IMR-90 (cell line): ENCODE results near the gene RYR3. TPM values are rescaled to one million over a fixed set of nuclear protein-coding genes. Genes with fewer than 3 reads are reported as not detected.

Experiments used
- ATAC-seq: fragments of 200-7000 bp; cut with Tn5 transposase; 2 replicates; pipeline ENCODE4 v1.9.1; 2020; ENCODE audit warnings: low read depth, mild to moderate bottlenecking, moderate library complexity
- BruUV-seq: library from RNA; stranded (reverse); fragments of 400-500 nt; replicated peaks from 2 replicates; lab custom pipeline; 2021; lab: Mats Ljungman, UMichigan
- CTCF ChIA-PET: fragments of 300-600 bp; formaldehyde crosslinking; extraction: SDS; loops from one replicate; lab custom pipeline; 2021; ENCODE audit warnings: antibody characterized with exemption; lab: Yijun Ruan, JAX
- POLR2A ChIA-PET: fragments of 300-600 bp; sonication (Branson Sonifier 250); formaldehyde crosslinking; loops from one replicate; lab custom pipeline; 2022; ENCODE audit warnings: antibody characterized with exemption; ENCODE audit not compliant: unreplicated experiment; lab: Charles Lee
- DNase-seq: peaks from one replicate; pipeline ENCODE4 v3.0.0; 2013
- H2AFZ ChIP-seq: replicated peaks from 2 replicates; pipeline ENCODE3; 2013; ENCODE audit warnings: low read length, mild to moderate bottlenecking; ENCODE audit not compliant: poor library complexity
- H2AK5ac ChIP-seq: 2 replicates; pipeline ENCODE4 v1.6.1; 2013; ENCODE audit warnings: low read depth, low read length, inconsistent platforms
- H2AK9ac ChIP-seq: replicated peaks from 2 replicates; pipeline ENCODE3; 2013; ENCODE audit warnings: mild to moderate bottlenecking, low read depth, low read length, moderate library complexity; ENCODE audit not compliant: poor library complexity
- H2BK120ac ChIP-seq: 2 replicates; pipeline ENCODE4 v1.6.1; 2013; ENCODE audit warnings: low read depth, low read length, inconsistent platforms
- H2BK15ac ChIP-seq: 3 replicates; pipeline ENCODE4 v1.6.1; 2013; ENCODE audit warnings: low read depth, low read length, inconsistent platforms
- H2BK20ac ChIP-seq: 2 replicates; pipeline ENCODE4 v1.6.1; 2013; ENCODE audit warnings: low read depth, mild to moderate bottlenecking, inconsistent platforms, low read length, moderate library complexity
- H2BK5ac ChIP-seq: 2 replicates; pipeline ENCODE4 v1.6.1; 2013; ENCODE audit warnings: mild to moderate bottlenecking, low read depth, low read length, inconsistent platforms; ENCODE audit not compliant: poor library complexity, severe bottlenecking
- H3K14ac ChIP-seq: replicated peaks from 2 replicates; pipeline ENCODE4 v1.6.1; 2013; ENCODE audit warnings: low read depth, low read length, inconsistent platforms
- H3K18ac ChIP-seq: 2 replicates; pipeline ENCODE4 v1.6.1; 2013; ENCODE audit warnings: low read depth, low read length, control low read depth
- H3K23ac ChIP-seq: 2 replicates; pipeline ENCODE4 v1.6.1; 2013; ENCODE audit warnings: low read depth, low read length, inconsistent platforms
- H3K27ac ChIP-seq: 2 replicates; pipeline ENCODE4 v1.5.1; 2013; ENCODE audit warnings: mild to moderate bottlenecking, control low read depth, low read length; ENCODE audit not compliant: insufficient read depth
- H3K27me3 ChIP-seq: 2 replicates; pipeline ENCODE4 v1.6.1; 2013; ENCODE audit warnings: low read length; ENCODE audit not compliant: control insufficient read depth, insufficient read depth
- H3K36me3 ChIP-seq: 2 replicates; pipeline ENCODE4 v1.6.1; 2013; ENCODE audit warnings: low read length, mixed read lengths; ENCODE audit not compliant: control insufficient read depth, insufficient read depth
- H3K4ac ChIP-seq: 2 replicates; pipeline ENCODE4 v1.6.1; 2013; ENCODE audit warnings: low read depth, low read length, inconsistent platforms
- H3K4me1 ChIP-seq: 2 replicates; pipeline ENCODE4 v1.6.1; 2013; ENCODE audit warnings: low read length, mixed read lengths; ENCODE audit not compliant: control insufficient read depth, insufficient read depth
- H3K4me2 ChIP-seq: 2 replicates; pipeline ENCODE4 v1.6.1; 2013; ENCODE audit warnings: low read depth, mild to moderate bottlenecking, control low read depth, low read length, moderate library complexity
- H3K4me3 ChIP-seq: 2 replicates; pipeline ENCODE4 v1.5.1; 2013; ENCODE audit warnings: low read depth, mild to moderate bottlenecking, control low read depth, low read length, moderate library complexity; ENCODE audit not compliant: insufficient read depth
- H3K56ac ChIP-seq: 2 replicates; pipeline ENCODE4 v1.6.1; 2013; ENCODE audit warnings: low read length, inconsistent platforms; ENCODE audit not compliant: insufficient read depth; ENCODE audit errors: extremely low read depth
- H3K79me1 ChIP-seq, 2 experiments: 2 replicates each; pipeline ENCODE4 v1.6.1; 2013; ENCODE audit warnings: low read length in 2 of 2, inconsistent platforms in 1 of 2, low read depth in 1 of 2
- H3K9ac ChIP-seq: 2 replicates; pipeline ENCODE4 v1.6.1; 2013; ENCODE audit warnings: low read depth, low read length, control low read depth
- H3K9me1 ChIP-seq: 2 replicates; pipeline ENCODE4 v1.6.1; 2013; ENCODE audit warnings: low read length, inconsistent platforms; ENCODE audit not compliant: insufficient read depth
- H3K9me3 ChIP-seq: 2 replicates; pipeline ENCODE4 v1.6.1; 2013; ENCODE audit warnings: low read length; ENCODE audit not compliant: control insufficient read depth, insufficient read depth
- H4K20me1 ChIP-seq: 2 replicates; pipeline ENCODE4 v1.6.1; 2013; ENCODE audit warnings: low read length, inconsistent platforms; ENCODE audit not compliant: insufficient read depth
- H4K5ac ChIP-seq: 2 replicates; pipeline ENCODE4 v1.6.1; 2013; ENCODE audit warnings: mild to moderate bottlenecking, low read depth, low read length, control low read depth
- H4K8ac ChIP-seq, 2 experiments: 2 replicates each; pipeline ENCODE4 v1.6.1; 2013; ENCODE audit warnings: low read depth in 2 of 2, low read length in 2 of 2, control low read depth in 1 of 2, inconsistent platforms in 1 of 2
- H4K91ac ChIP-seq: 2 replicates; pipeline ENCODE4 v1.6.1; 2013; ENCODE audit warnings: low read depth, low read length, inconsistent platforms; ENCODE audit not compliant: insufficient read depth
- FOS ChIP-seq: fragments of 150-350 bp; IDR thresholded peaks from 2 replicates; pipeline ENCODE4 v1.6.1; 2016; ENCODE audit warnings: low read depth, low read length
- MAZ ChIP-seq: IDR thresholded peaks from 2 replicates; pipeline ENCODE4 v1.6.1; 2012; ENCODE audit warnings: low read depth, mild to moderate bottlenecking, low read length, improper control_type of control experiment, moderate library complexity, borderline replicate concordance
- WGBS, 2 experiments: methylation state at CpG; one replicate each; pipeline versions ENCODE4 v1.1.5 to v1.1.7; 2013; ENCODE audit warnings: missing lambda C conversion rate in 2 of 2; ENCODE audit not compliant: insufficient read length in 1 of 2; ENCODE audit errors: extremely low coverage in 2 of 2; 5-methylcytosine and 5-hydroxymethylcytosine counted together
- dilution Hi-C: fragments of 300-500 bp; cut with HindIII; formaldehyde crosslinking; loops from one replicate; pipeline ENCODE4 v1.14.3; 2018; ENCODE audit warnings: low sequenced_read_pairs; ENCODE audit not compliant: unreplicated experiment
- in situ Hi-C: fragments of 300-500 bp; cut with MboI; formaldehyde crosslinking; loops from 3 replicates; pipeline ENCODE4 v1.14.3; 2019; ENCODE audit warnings: low sequenced_read_pairs, inconsistent platforms, mixed read lengths
- intact Hi-C: fragments of 100-400 bp; cut with micrococcal nuclease; formaldehyde crosslinking; loops from 2 replicates; pipeline ENCODE4 v1.10.0; 2022
- polyA plus RNA-seq, 3 experiments: library from polyadenylated mRNA; depleted of rRNA; stranded (reverse); fragments of >200 nt; gene quantifications; 2 replicates each; pipeline ENCODE4 v1.2.3, GENCODE V29; 2012; ENCODE audit warnings: low replicate concordance in 1 of 3
- total RNA-seq: library from RNA; depleted of rRNA; stranded (reverse); fragments of >200 nt; gene quantifications from 2 replicates; pipeline ENCODE4 v1.2.3, GENCODE V29; 2012

The RYR3 gene
- total and polyA plus RNA-seq, 2 of the 4 experiments (the other 2 are of a cell fraction), result 0.18 TPM; not detected in 1

DNA sequence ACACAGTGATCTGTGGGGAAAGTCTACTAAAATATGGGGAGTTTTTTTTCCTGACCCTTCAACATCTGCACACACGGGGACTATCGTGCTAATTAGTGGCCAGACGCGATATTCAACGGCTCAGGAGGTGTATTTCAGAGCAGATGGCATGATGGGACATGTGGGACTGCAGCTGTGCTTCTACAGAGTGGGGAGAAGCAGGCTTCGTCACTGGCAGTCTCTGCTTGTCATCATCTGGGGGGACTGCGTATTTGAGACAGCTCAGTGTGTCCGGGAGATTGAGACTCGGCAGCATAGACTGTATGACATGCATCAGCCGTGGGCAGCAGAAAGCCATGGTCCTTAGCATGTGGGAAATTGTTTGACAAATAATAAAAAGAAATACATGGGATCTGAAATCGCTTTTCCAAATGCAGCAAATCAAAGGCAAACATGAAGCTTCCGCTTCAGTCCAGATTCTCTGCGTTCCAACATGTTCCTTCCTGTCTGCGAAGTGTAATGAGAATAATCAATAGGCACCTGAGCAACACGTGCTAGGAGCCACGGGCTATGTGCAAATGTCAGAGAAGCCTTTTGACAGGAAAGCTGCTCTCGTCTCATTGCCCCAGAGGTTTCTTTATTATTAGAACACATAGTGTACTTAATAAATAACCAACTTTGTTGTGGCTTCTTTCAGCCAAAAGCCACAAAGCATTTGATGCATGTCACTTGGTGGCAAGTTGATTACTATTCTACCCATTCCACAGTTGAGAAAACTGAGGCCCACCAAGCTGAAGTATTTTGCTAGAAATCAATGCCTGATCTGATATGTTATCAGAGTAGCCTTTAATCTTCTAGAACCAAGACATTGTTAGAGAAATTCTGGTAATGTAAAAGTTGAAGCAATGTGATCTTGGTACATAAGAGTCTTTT is 276.3 kb downstream of the RYR3 start:
- no peak overlapping the region for H3K23ac ChIP-seq
- no peak overlapping the region for H2BK5ac ChIP-seq
- H4K5ac ChIP-seq, result no peak overlapping the region
- WGBS, 2 experiments, result 66% methylated on average over 9 of the region's 17 CpGs; no CpG with 5 or more reads in 1 of the 2 experiments
- H3K36me3 ChIP-seq, result no peaks in the 10 kb centered on the region
- no peaks in the 10 kb centered on the region for H3K9me3 ChIP-seq
- H3K56ac ChIP-seq, result no peak overlapping the region
- no peak overlapping the region for H3K27ac ChIP-seq
- POLR2A ChIA-PET, result no interaction called here
- no peak overlapping the region for H2BK20ac ChIP-seq
- H4K91ac ChIP-seq, result no peak overlapping the region
- in situ Hi-C loops, result no loop called here
- H2BK120ac ChIP-seq, result no peak overlapping the region
- H3K9me1 ChIP-seq, result no peaks in the 10 kb centered on the region
- ATAC-seq (no peak), DNase-seq (no peak)
- H3K4me3 ChIP-seq, result no peak overlapping the region
- H3K4ac ChIP-seq, result no peak overlapping the region
- intact Hi-C loops, result no loop called here
- no peak overlapping the region for H2BK15ac ChIP-seq
- no TSS peak for BruUV-seq
- H3K14ac ChIP-seq, result no peak overlapping the region
- H4K8ac ChIP-seq, result no peak overlapping the region
- no peaks in the 10 kb centered on the region for H3K27me3 ChIP-seq
- no peak overlapping the region for H2AK9ac ChIP-seq
- H3K79me1 ChIP-seq, result no peaks in the 10 kb centered on the region
- H3K4me1 ChIP-seq, result no peaks in the 10 kb centered on the region
- CTCF ChIA-PET, result no interaction called here
- no peak overlapping the region for H3K18ac ChIP-seq
- no peak for TF ChIP-seq MAZ
- TF ChIP-seq FOS, result no peak
- H2AFZ ChIP-seq, result no peak overlapping the region
- H3K4me2 ChIP-seq, result no peak overlapping the region
- no peak overlapping the region for H3K9ac ChIP-seq
- H4K20me1 ChIP-seq, result no peaks in the 10 kb centered on the region
- no peak overlapping the region for H2AK5ac ChIP-seq
- dilution Hi-C loops, result no loop called here
